Esophagus muscularis mucosa (tissue), 4 donors: Measurements from ENCODE around the gene FAM114A1. TPM values are rescaled to one million over a fixed set of nuclear protein-coding genes. Genes with fewer than 3 reads are reported as not detected.

Experiments
- DNase-seq: peaks from one replicate; pipeline ENCODE4 v3.0.0-alpha.2; 2017; ENCODE audit errors: extremely low spot score
- H3K27ac ChIP-seq, 4 donors: fragments of 200-600 bp; sonication (generic); replicated peaks in 1 of 4; 1 replicate in 3 of 4; 2 replicates in 1 of 4; pipeline ENCODE4 v1.5.1; 2016 to 2019; ENCODE audit warnings: mild to moderate bottlenecking in 1 of 4
- H3K27me3 ChIP-seq, 4 donors: fragments of 200-600 bp; sonication (generic); one replicate each; pipeline versions ENCODE4 v1.5.1 to v1.6.0; 2016 to 2019
- H3K36me3 ChIP-seq, 4 donors: fragments of 200-600 bp; sonication (generic); one replicate each; pipeline ENCODE4 v1.5.1; 2016 to 2019
- H3K4me1 ChIP-seq, 4 donors: fragments of 200-600 bp; sonication (generic); one replicate each; pipeline ENCODE4 v1.5.1; 2016 to 2019
- H3K4me3 ChIP-seq, 4 donors: fragments of 200-600 bp; sonication (generic); 1 replicate in 2 of 4; 2 replicates in 2 of 4; pipeline ENCODE4 v1.5.1; 2016 to 2019; ENCODE audit warnings: mild to moderate bottlenecking in 4 of 4, moderate library complexity in 1 of 4
- H3K9me3 ChIP-seq, 4 donors: fragments of 200-600 bp; sonication (generic); 1 replicate in 3 of 4; 2 replicates in 1 of 4; pipeline ENCODE4 v1.5.1; 2016 to 2019
- EP300 ChIP-seq: sonication (generic); formaldehyde crosslinking; IDR thresholded peaks from one replicate; pipeline ENCODE4 v1.6.1; 2017; ENCODE audit warnings: antibody characterized with exemption
- POLR2A ChIP-seq: fragments of 450-650 bp; IDR thresholded peaks from one replicate; pipeline ENCODE4 v1.6.1; 2017; ENCODE audit warnings: antibody characterized with exemption, moderate library complexity, mild to moderate bottlenecking, low read depth
- POLR2AphosphoS5 ChIP-seq, 2 donors: sonication (generic); formaldehyde crosslinking; IDR thresholded peaks; one replicate each; pipeline ENCODE4 v1.6.1; 2017; ENCODE audit warnings: antibody characterized with exemption in 2 of 2
- WGBS: methylation state at CpG from one replicate; pipeline ENCODE4 v1.1.5; 2018; 5-methylcytosine and 5-hydroxymethylcytosine counted together
- intact Hi-C: fragments of 100-400 bp; cut with DNase I; formaldehyde crosslinking; loops from one replicate; pipeline ENCODE4 v1.15.1; 2023
- total RNA-seq, 4 donors: library from RNA; depleted of rRNA; stranded (reverse); fragments of >200 nt; gene quantifications; one replicate each; pipeline versions ENCODE4 v1.1.0 to v1.2.1, GENCODE V29; 2016
- TF ChIP-seq, protein P1 (sequence below), 3 experiments: fragments of 200-600 bp in 2 of 3; fragments of 450-650 bp in 1 of 3; sonication (generic) in 2 of 3; IDR thresholded peaks; one replicate each; pipeline ENCODE4 v1.5.1; 2017 to 2019; ENCODE audit warnings: antibody characterized with exemption in 3 of 3, mild to moderate bottlenecking in 2 of 3, moderate library complexity in 1 of 3

FAM114A1 gene
- total RNA-seq, 4 donors from 2014 or later, result 88.6 to 145 (median 110) TPM

DNA sequence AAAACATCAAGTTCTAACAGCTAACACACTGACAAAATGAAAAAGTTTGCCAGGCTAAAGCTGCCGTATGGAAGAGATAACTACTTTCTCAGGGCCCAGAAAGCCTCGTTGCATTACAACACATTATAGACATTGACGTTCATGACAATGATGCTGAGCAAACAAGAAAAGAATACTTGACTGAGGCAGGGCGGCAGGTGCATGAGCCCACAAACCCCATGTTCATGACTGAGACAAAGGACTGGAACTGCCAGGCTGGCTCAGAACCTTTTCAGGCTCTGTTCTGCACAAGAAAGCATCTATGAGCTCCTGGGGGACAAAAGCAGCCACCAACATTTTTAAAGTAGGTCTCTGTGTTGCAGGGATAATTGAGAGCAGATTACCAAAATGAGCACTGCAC is 24.6 kb upstream of the FAM114A1 start:
- no peak for TF ChIP-seq POLR2A
- TF ChIP-seq POLR2AphosphoS5 (IDR thresholded peaks at IDR 0.05), result no peak
- DNase-seq, result no peak
- Histone ChIP-seq H3K9me3 (no peaks in the 10 kb centered on the region), H3K27ac (no peak overlapping the region), H3K36me3 (no peaks in the 10 kb centered on the region), H3K4me1 (no peaks in the 10 kb centered on the region), H3K4me3 (no peak overlapping the region), H3K27me3 (no peaks in the 10 kb centered on the region)
- intact Hi-C loops, result no loop called here
- WGBS, result 93% methylated on average over 4 of the region's 4 CpGs

DNA sequence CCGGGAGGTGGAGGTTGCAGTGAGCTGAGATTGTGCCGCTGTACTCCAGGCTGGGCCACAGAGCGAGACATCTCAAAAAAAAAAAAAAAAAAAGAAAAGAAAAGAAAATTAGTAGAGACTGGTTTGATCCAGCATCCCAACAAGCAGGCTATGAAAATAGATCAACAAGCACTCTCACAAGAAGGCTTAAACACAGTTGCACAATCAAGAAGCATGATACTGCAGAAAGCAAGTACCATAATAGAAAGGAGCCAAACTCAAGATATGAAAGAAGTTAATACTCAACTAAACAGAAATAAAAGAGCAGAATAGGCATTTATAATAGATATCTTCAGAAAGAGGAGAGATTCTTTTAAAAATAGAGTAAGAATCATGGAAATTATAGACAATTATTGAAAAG is 21.6 kb upstream of the FAM114A1 start:
- WGBS, result 89% methylated on average over 3 of the region's 3 CpGs
- no peak for DNase-seq
- intact Hi-C loops, result no loop called here

DNA sequence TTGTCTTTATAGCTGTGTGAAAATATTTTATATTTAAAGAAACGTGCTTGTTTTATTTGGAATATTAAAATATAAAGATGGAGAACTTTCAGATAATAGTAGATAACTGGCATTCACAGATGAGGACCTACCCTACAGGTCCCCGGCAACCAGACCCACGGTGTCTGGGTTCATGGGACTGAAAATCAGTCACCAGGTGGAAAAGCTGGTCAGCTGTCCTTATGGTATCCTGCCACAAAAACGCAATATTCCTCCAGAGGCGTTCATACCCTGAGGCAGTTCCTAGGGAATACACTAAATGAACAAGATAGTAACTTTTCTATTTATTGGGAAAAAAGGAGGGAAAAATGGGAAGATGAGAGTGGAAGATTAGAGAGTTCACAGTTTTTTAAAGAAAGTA is 12.1 kb upstream of the FAM114A1 start:
- Histone ChIP-seq H3K27ac (no peak overlapping the region), H3K4me1 (peaks cover 0 to 13% (median 8%) of the 10 kb centered on the region in 4 donors), H3K9me3 (no peaks in the 10 kb centered on the region), H3K36me3 (no peaks in the 10 kb centered on the region), H3K4me3 (peak overlapping the region in 1 of 4 donors; percentile 10), H3K27me3 (no peaks in the 10 kb centered on the region)
- intact Hi-C loops, result no loop called here
- DNase-seq, result no peak
- 83% methylated on average over 5 of the region's 5 CpGs for WGBS
- TF ChIP-seq POLR2A (no peak), EP300 (no peak), POLR2AphosphoS5 (IDR thresholded peaks at IDR 0.05) (no peak)
- TF ChIP-seq, protein P1, sequence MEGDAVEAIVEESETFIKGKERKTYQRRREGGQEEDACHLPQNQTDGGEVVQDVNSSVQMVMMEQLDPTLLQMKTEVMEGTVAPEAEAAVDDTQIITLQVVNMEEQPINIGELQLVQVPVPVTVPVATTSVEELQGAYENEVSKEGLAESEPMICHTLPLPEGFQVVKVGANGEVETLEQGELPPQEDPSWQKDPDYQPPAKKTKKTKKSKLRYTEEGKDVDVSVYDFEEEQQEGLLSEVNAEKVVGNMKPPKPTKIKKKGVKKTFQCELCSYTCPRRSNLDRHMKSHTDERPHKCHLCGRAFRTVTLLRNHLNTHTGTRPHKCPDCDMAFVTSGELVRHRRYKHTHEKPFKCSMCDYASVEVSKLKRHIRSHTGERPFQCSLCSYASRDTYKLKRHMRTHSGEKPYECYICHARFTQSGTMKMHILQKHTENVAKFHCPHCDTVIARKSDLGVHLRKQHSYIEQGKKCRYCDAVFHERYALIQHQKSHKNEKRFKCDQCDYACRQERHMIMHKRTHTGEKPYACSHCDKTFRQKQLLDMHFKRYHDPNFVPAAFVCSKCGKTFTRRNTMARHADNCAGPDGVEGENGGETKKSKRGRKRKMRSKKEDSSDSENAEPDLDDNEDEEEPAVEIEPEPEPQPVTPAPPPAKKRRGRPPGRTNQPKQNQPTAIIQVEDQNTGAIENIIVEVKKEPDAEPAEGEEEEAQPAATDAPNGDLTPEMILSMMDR (IDR thresholded peaks at IDR 0.05), result no peak

More for the DNA sequence above, 21.6 kb upstream of the FAM114A1 start:
- Histone ChIP-seq H3K27ac (no peak overlapping the region), H3K4me3 (no peak overlapping the region), H3K36me3 (no peaks in the 10 kb centered on the region), H3K27me3 (no peaks in the 10 kb centered on the region), H3K4me1 (no peaks in the 10 kb centered on the region), H3K9me3 (no peaks in the 10 kb centered on the region)
- TF ChIP-seq EP300 (no peak), POLR2AphosphoS5 (IDR thresholded peaks at IDR 0.05) (no peak), POLR2A (no peak)
- TF ChIP-seq, protein P1 (IDR thresholded peaks at IDR 0.05), result no peak

DNA sequence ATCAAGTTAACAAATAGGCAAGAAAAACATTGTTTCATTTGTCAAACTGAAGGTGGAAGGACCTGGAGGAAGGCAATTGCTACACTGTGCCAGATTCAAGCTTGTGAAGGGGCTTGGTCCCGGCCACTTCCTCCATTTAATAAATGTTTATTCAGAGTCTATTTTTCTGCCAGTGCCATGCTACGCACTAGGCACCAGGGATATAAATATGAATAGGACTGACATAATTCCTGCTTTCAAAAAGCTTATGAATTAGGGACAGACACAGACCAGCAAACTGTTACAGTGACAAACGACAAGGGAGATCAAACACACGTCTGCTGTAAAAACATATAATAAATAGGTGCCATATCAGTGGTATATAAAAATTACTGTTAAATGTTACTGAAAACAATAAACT is 11.6 kb upstream of the FAM114A1 start:
- 65% methylated on average over 4 of the region's 4 CpGs for WGBS
- peak overlapping the region; percentile 17 to 34 (median 22) for H3K4me3 ChIP-seq
- peaks cover 0 to 13% (median 8%) of the 10 kb centered on the region in 4 donors for H3K4me1 ChIP-seq
- H3K27ac ChIP-seq, result peak overlapping the region in 3 of 4 donors; percentile 5 to 39 (median 37)
- intact Hi-C loops, result no loop called here
- H3K27me3 ChIP-seq, result no peaks in the 10 kb centered on the region
- H3K9me3 ChIP-seq, result no peaks in the 10 kb centered on the region
- TF ChIP-seq POLR2AphosphoS5 (IDR thresholded peaks at IDR 0.05), result no peak
- H3K36me3 ChIP-seq, result no peaks in the 10 kb centered on the region
- DNase-seq, result no peak

DNA sequence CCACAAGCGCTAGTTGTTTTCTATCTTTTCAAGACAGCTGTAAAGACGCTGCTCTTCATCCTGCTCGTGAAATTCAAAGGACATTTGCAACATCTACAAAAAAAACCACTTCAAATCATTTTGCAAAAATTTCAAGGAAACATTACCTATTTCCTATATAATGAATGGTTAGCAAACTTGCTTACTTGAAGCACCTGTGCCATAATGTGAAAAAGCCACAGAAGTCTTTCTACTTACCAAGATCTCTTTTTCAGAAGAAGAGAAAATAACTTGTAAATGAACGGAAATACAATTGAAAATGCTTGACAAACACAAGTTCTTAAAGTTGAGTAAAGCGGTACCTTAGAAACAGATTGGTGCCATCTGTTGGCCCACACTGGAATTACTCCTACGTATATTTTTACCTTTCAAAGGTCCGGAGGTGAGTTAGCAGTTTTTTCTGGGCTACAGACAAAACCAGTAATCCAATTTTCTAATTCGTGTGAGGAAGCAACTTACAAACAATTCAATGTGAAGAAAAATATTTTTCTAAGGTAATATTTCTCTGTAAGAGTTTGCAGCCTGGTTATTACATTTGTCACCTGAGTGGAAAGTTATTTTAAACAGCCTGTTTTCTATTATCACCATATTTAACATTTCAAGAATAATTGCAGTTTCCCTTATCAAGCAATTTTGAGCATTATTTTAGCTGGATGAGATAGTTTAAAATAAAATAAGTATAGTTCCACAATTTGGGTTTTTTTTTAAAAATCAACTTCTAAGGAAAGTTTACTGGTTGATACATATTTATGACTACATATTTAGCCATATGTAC is 10.9 kb upstream of the FAM114A1 start, which contains the start of gene TLR6:
Gene TLR6, minus strand, starts transcription at position 294 of the 814 bp plus-strand sequence. CDS start 27,344 bp downstream, outside the sequence.
- intact Hi-C loops, result no loop called here
- no peaks in the 10 kb centered on the region for H3K9me3 ChIP-seq
- H3K4me3 ChIP-seq, result peak within 1 kb of the TSS; percentile 17 to 34 (median 22)
- WGBS, result 35% methylated on average over 8 of the region's 8 CpGs
- H3K27ac ChIP-seq, result peak within 1 kb of the TSS; percentile 57 to 69 (median 59)
- H3K27me3 ChIP-seq, result no peaks in the 10 kb centered on the region
- TF ChIP-seq, protein P1 (IDR thresholded peaks at IDR 0.05), result peak; percentile 57 to 79 (median 69)
- TF ChIP-seq POLR2AphosphoS5 (IDR thresholded peaks at IDR 0.05) (no peak), EP300 (no peak), POLR2A (no peak)
- no peaks in the 10 kb centered on the region for H3K36me3 ChIP-seq
- peaks cover 0 to 13% (median 8%) of the 10 kb centered on the region in 4 donors for H3K4me1 ChIP-seq
- DNase-seq, result no peak
